DMS 273 treated with DMSO at 0.1 percent for 48 hours (cell line): ENCODE results near the gene EIF2D.

Experiments
- DNase-seq: peaks from one replicate; lab custom pipeline; 2025; lab: John Stamatoyannopoulos, UW

The EIF2D gene

GRCh38 chr1:206547104-206547503 is 65.2 kb downstream of the EIF2D start:
- DNase-seq, result no peak

- no peak for DNase-seq
Observed at GRCh38 chr1:206545351-206545750, 66.9 kb downstream of the EIF2D start.

GRCh38 chr1:206544562-206545257 is 67.6 kb downstream of the EIF2D start:
- no peak for DNase-seq
